ENCODE data around the gene MXRA8.

Gene MXRA8

DNA sequence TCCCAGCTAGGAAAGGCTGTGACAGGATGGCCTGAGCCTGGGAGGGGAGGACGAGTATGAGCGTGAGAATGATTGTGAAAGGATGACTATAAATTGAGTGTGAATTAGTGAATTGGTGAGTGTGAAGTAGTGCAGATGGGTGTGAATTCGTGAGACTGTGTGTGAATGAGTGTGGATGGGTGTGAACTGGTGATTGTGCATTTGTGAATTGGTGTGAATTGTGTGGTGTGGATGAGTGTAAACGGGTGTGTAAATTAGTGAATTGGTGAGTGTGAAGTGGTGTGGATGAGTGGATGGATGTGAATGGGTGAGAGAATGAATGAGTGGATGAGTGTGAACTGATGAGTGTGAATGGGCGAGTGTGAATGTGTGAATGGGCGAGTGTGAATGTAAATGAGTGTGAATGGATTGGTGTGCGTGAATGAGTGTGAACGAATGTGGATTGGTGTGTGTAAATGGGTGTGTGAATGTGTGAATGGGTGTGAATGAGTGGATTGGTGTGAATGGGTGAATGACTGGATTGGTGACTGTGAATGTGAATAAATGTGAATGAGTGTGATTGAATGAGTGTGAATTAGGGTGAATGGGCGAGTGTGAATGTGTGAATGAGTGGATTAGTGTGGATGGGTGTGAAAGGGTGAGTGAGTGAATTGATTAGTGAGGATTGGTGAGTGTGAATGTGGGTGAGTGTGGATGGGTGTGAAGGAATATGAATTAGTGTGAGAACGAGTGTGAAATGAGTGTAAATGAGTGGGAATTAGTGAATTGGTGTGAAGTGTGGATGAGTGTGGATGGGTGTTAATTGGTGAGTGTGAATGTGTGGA, 7.7 kb upstream of the MXRA8 start:
- DNase-seq = no peak

GRCh38 chr1:1364266-1364665, 5.9 kb upstream of the MXRA8 start:
- DNase-seq = no peak

GRCh38 chr1:1361982-1362423, 3.6 kb upstream of the MXRA8 start:
- DNase-seq = no peak

- no peak for DNase-seq
Observed at GRCh38 chr1:1361233-1361981, 3.1 kb upstream of the MXRA8 start.

- no peak for DNase-seq
Observed at GRCh38 chr1:1360506-1361169, 2.3 kb upstream of the MXRA8 start.

DNA sequence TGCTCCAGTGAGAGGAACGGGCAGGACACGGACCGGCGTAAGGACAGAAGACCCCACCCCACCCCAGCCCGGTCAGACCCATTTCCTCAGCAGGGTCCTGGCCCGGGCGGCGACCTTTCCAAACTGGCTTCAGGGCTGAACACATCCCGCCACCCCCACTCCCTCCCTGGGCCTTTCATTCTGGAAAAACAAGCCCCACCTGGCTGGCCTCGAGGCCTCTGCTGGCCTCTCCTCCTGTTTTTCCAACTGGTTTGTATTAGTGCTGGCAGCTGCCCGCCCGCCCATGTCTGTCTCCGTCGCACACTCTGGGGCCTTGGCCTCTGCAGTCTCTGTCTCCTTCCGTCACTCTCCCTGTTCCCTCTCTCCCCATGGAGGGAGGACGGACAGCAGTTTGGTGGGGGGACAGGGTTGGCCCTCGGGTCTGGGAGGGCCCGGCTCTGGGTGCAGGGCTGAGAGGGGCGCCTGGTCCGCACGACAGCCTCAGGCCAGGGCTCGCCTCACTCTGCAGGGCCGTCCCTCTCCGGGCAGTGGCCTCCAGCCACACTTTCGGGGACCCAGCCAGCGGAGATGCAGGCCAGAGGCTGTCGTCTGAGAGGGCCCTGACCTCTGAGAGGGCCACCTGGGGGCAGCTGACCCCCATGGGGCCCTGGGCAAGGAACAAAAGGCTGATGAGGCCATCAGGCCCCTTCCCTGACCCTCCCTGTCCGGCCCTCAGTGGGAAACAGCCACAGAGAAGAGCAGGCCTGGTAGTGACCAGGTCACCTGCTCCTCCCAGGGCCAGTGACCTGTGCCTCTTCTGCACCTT, 1.5 kb upstream of the MXRA8 start:
- no peak for DNase-seq

DNA sequence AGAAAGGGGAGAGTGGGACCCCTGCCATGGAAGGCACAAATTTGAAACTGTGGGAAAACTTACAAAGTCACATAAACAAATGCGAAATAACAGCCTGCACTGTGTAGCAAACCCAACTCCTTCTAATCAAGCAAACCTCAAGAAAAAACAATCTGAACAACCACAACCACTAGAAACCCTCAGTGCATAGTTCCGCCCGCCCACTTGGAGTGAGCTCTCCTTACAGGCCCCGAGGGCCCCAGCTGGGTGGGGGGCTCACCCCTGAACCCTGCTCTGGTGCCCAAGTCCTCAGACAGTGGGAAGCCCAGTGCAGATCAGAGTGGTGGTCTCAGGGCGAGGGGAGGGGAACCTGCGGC, 931 bp upstream of the MXRA8 start:
- DNase-seq = no peak

DNA sequence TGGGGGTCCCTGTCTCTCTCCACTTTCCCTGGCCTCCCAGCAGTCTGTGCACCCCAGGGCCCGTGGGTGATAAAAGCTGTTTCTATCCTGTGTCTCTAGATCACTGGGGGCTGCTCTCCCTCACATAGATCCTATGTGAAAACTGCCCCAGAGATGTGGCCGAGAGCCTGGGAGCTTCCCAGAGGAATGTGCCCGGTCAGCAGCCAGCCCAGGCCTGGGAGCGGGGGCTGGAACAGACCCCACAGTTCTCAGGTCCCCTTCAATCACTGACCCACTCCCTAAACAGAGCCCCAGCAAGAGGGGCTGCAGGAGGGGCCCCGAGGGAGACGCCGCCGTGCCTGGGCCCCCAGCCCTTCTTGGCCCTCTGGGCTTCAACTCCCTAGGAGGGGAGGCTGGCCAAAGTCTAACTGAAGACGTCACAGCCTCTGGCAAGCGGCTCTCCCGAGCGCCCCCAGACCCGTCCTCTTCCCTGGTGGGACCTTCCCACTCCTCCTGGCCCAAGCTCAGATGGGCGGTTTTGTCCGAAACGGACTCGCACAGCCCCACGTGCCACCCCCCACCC, 403 bp downstream of the MXRA8 start:
- no peak for DNase-seq

GRCh38 chr1:1356796-1357401, 1.5 kb downstream of the MXRA8 start:
- DNase-seq = no peak

DNA sequence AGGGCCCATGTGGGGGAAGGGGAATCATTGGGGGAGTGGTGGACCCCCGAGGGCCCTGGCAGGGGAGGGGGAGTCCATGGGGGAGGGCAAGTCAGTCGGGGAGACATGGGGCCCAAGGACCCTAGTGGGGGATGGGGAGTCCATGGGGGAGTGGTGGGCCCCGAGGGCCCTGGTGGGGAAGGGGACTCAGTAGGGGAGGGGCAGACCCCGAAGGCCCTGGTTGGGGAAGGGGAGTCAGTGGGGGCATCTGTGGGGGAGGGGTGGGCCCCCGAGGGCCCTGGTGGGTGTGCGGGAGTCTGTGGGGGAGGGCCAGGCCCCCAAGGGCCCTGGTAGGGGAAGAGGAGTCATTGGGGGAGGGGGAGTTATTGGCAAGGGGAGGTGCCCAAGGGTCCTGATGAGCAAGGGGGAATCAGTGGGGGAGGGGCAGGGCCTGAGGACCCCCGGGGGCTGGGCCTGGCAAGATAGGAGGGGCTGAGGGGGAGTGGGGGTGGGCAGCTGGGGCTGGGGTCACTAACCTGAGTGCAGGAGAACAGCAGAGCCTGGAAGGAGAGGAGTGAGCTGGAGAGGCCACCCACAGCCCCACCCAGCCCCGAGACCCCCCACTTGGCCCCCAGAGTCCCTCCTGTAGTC, 2.1 kb downstream of the MXRA8 start:
- DNase-seq = no peak

DNA sequence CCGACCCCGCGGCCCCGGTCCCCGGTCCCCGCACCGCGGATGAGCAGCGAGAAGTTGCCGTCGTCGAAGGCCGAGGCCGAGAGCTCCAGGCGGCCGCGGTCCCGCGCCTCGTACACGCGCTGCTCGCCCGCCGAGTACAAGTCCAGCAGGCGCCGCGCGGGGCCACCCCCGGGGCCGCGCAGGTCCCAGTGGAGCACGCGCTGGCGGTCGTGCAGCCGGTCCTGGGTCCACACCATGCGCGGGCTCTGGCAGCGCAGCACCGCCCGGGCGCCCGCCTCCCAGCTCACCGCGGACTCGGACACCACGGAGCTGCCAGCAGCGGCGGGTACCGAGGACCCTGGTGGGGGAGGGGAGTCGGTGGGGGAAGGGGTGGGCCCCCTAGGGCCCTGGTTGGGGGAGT, 2.9 kb downstream of the MXRA8 start:
- no peak for DNase-seq

GRCh38 chr1:1354271-1355247, 3.8 kb downstream of the MXRA8 start:
- no peak for DNase-seq

DNA sequence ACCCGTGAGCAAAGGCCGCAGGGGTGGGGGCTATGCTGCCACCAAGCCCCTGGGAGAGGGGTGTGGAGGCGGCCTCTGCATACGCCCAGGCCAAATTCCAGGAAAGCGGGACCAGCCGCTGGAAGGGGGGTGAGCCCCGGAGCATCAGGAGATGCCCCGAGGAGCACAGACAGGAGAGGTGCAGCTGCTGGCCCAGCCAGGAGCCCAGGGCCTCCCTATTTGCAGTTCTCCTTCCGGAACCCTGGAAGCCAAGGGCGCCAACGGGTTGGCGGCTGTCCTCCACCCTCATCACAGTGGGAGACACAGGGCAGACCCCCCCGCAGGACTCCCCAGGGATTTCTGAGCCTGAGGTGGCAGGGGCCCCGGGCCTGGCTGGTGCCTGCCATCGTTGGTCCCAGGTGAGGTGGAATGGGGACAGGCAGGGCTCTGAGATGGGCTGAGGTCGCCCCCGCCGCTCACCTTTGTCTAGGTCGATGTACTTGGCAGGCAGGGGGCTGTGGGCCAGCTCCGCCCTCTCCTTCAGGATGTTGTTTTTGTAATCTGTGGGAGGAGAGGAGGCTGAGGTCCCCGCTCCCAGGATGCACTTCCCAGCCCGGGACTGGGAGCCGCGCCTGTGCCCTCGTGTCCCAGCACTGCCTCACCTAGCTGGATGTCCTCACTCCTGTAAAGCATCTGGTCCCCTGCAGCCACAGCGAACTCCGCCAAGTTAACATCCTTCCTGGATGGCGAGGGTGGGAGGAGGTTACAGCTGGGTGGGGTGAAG, 4.8 kb downstream of the MXRA8 start:
- no peak for DNase-seq

DNA sequence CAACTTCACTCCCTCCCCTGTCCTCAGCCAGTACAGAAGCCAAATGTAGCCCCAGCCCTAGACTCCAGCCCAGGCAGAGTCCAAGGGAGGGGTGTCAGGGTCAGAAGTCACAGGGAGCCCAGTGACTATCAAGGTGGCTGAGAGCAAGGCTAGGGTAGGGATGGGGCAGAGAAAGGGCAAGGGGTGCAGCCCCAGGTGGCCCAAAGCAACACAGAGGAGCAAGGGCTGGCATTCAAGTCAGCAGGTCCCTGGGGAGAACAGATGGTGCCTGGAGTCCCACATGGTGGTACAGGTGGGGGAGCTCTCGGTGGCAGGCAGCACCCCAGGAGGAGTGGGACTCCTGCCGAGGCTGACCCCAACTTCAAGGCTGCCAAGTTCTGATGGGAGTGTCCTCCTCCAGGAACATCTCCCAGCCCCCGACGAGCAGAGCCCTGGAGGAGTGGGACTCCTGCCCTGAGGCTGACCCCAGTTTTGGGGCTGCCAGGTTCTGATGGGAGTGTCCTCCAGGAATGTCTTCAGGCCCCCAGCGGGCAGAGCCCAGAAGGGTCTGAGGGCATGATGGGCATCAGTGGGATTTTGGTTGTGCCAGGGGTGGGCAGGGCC, 5.5 kb downstream of the MXRA8 start:
- DNase-seq = no peak

DNA sequence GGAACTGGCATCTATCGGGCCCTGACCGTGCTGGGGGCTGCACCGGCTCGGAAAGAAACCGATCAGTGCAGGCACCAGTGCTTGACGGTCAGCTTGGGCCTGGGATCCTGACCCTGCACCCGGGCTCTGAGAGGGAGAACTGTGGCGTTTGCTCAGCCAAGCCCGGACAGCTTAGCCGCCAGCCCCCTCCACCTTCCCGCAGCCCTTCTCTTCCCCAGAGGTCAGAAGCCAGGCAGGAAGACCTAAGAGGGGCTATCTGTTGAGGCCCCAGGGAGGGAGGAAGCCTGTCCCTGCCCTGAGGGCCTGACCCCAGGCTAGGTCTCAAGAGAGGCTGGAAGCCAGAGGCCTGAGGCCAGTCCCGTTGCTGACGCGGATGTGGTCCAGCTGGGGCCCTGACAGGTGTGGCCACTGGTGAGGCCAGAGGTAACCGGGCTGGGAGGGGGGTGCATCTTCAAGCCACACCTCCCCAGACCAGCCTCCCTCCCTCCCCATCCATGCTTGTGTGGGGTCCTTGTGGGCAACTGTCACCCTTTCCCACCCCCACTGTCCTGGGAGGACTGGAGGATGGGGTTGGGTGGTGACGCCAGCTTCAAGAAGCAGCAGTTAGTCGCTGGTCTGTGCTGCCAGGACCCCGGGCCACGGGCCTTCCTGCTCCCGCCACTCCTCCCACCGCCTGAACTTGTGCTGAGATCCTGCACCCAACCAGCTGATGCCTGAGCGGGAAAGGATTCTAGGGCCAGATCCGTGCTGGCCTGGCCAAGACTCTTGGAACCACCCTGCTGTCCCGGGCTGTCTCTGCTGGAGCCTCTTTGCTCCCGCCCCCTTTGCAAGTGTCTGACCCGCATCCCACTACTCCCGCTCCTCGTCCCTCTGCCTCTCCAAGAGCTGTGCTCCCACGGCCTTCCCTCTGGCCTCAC, 6.6 kb downstream of the MXRA8 start:
- no peak for DNase-seq

- peak; percentile 69 for DNase-seq
Observed at GRCh38 chr1:1349256-1350012, 8.9 kb downstream of the MXRA8 start, which contains the start of gene DVL1. DVL1 (minus strand) TSS chr1:1349418; CDS start chr1:1349065, 353 bp downstream.
